Uterus (tissue), 4 donors: ENCODE data around the gene CSNK2B. TPM values are rescaled to one million over a fixed set of nuclear protein-coding genes. Genes with fewer than 3 reads are reported as not detected.
A peak's percentile ranks its signal among the peaks of the same experiment; 100 is the strongest.

Experiments used
- DNase-seq, 2 donors: peaks; one replicate each; pipeline ENCODE4 v3.0.0-alpha.2; 2019 to 2020
- H3K27ac ChIP-seq, 2 donors: fragments of 200-600 bp; sonication (generic); 1 replicate in 1 of 2; 2 replicates in 1 of 2; pipeline ENCODE4 v1.5.1; 2016 to 2018
- H3K27me3 ChIP-seq, 2 donors: fragments of 200-600 bp; sonication (generic); one replicate each; pipeline ENCODE4 v1.5.1; 2018 to 2019; ENCODE audit warnings: control low read depth in 1 of 2
- H3K36me3 ChIP-seq, 2 donors: fragments of 200-600 bp; sonication (generic); one replicate each; pipeline ENCODE4 v1.5.1; 2019; ENCODE audit warnings: control low read depth in 1 of 2
- H3K4me1 ChIP-seq, 2 donors: fragments of 200-600 bp; sonication (generic); one replicate each; pipeline ENCODE4 v1.5.1; 2018 to 2019; ENCODE audit warnings: control low read depth in 1 of 2
- H3K4me3 ChIP-seq, 2 donors: fragments of 200-600 bp; sonication (generic); 1 replicate in 1 of 2; 2 replicates in 1 of 2; pipeline ENCODE4 v1.5.1; 2018 to 2019; ENCODE audit warnings: mild to moderate bottlenecking in 1 of 2
- H3K9me3 ChIP-seq, 2 donors: fragments of 200-600 bp; sonication (generic); one replicate each; pipeline ENCODE4 v1.5.1; 2019; ENCODE audit warnings: control low read depth in 1 of 2
- CTCF ChIP-seq, 4 experiments: fragments of 200-600 bp in 2 of 4; fragments of 450-650 bp in 2 of 4; sonication (generic) in 2 of 4; IDR thresholded peaks; one replicate each; pipeline ENCODE4 v1.5.1; 2016 to 2019; ENCODE audit warnings: antibody characterized with exemption in 4 of 4, mild to moderate bottlenecking in 2 of 4, moderate library complexity in 1 of 4
- POLR2A ChIP-seq, 2 donors: fragments of 450-650 bp; IDR thresholded peaks; one replicate each; pipeline ENCODE4 v1.6.1; 2016; ENCODE audit warnings: antibody characterized with exemption in 2 of 2, mild to moderate bottlenecking in 1 of 2, moderate library complexity in 1 of 2
- intact Hi-C: fragments of 100-400 bp; cut with DNase I; formaldehyde crosslinking; loops from one replicate; pipeline ENCODE4 v1.15.1; 2023; ENCODE audit warnings: low total_unique reads
- total RNA-seq, 4 donors: library from RNA; depleted of rRNA in 3 of 4; stranded (reverse); fragments of >200 nt in 3 of 4; gene quantifications; one replicate each; pipeline versions ENCODE4 v1.1.0 to v1.2.4, GENCODE V29; 2014 to 2023
- donor health status: DM: yes; HTN: yes; CAD: no.

CSNK2B gene
- total RNA-seq, 4 donors from 2014 or later = 67.5 to 157 (median 107) TPM

- peak within 1 kb of the TSS; percentile 71 to 88 for H3K27ac ChIP-seq
- peaks cover 0 to 4% of the 10 kb centered on the region in 2 donors for H3K4me1 ChIP-seq
- TF ChIP-seq CTCF (IDR thresholded peaks at IDR 0.05) (peak; percentile 70 to 92 (median 82)), POLR2A (IDR thresholded peaks at IDR 0.05) (no peak)
- H3K9me3 ChIP-seq = no peaks in the 10 kb centered on the region
- DNase-seq = peak; percentile 85 to 86
- no peaks in the 10 kb centered on the region for H3K36me3 ChIP-seq
- H3K27me3 ChIP-seq = no peaks in the 10 kb centered on the region
- intact Hi-C loops = loop anchor here (5.0 kb wide), 1 partner anchor 152 kb away; no protein-coding TSS in a partner anchor
- H3K4me3 ChIP-seq = peak within 1 kb of the TSS; percentile 40 to 56
These were observed 14.6 kb downstream of the CSNK2B start, which contains the start of gene LY6G5C for GRCh38 chr6:31680226-31681134. TSS of gene LY6G5C (minus strand) at chr6:31681067. CDS start at chr6:31680373, 694 bp downstream.

GRCh38 chr6:31681135-31681671 lies 15.3 kb downstream of the CSNK2B start:
- peak in 3 of 4 experiments; percentile 29 to 36 (median 36) for TF ChIP-seq CTCF (IDR thresholded peaks at IDR 0.05)
- TF ChIP-seq POLR2A (IDR thresholded peaks at IDR 0.05) = peak in 1 of 2 donors; percentile 19
- Histone ChIP-seq H3K9me3 (no peaks in the 10 kb centered on the region), H3K4me3 (peak overlapping the region; percentile 40 to 56), H3K27me3 (no peaks in the 10 kb centered on the region), H3K27ac (peak overlapping the region; percentile 71 to 88), H3K4me1 (peaks cover 0 to 4% of the 10 kb centered on the region in 2 donors), H3K36me3 (no peaks in the 10 kb centered on the region)
- peak in 1 of 2 donors; percentile 57 for DNase-seq
- intact Hi-C loops = loop anchor here (5.0 kb wide), 1 partner anchor 151 kb away; no protein-coding TSS in a partner anchor

GRCh38 chr6:31683591-31683990 lies 17.7 kb downstream of the CSNK2B start:
- Histone ChIP-seq H3K4me3 (no peak overlapping the region), H3K9me3 (no peaks in the 10 kb centered on the region), H3K27ac (no peak overlapping the region), H3K4me1 (peaks cover 0 to 4% of the 10 kb centered on the region in 2 donors), H3K36me3 (no peaks in the 10 kb centered on the region), H3K27me3 (no peaks in the 10 kb centered on the region)
- TF ChIP-seq CTCF (IDR thresholded peaks at IDR 0.05) (no peak), POLR2A (IDR thresholded peaks at IDR 0.05) (no peak)
- DNase-seq = no peak
- intact Hi-C loops = loop anchor here (5.0 kb wide), 1 partner anchor 149 kb away; no protein-coding TSS in a partner anchor

GRCh38 chr6:31686483-31686882 lies 20.6 kb downstream of the CSNK2B start:
- intact Hi-C loops = no loop called here
- no peaks in the 10 kb centered on the region for H3K9me3 ChIP-seq
- H3K36me3 ChIP-seq = no peaks in the 10 kb centered on the region

More at GRCh38 chr6:31686483-31686882, 20.6 kb downstream of the CSNK2B start:
- H3K4me1 ChIP-seq = no peaks in the 10 kb centered on the region
- no peak overlapping the region for H3K4me3 ChIP-seq
- no peaks in the 10 kb centered on the region for H3K27me3 ChIP-seq
- no peak overlapping the region for H3K27ac ChIP-seq
- DNase-seq = no peak
- no peak for TF ChIP-seq CTCF (IDR thresholded peaks at IDR 0.05)
- no peak for TF ChIP-seq POLR2A (IDR thresholded peaks at IDR 0.05)
